H9 (cell line): ENCODE results near the gene LIMS2. TPM values are rescaled to one million over a fixed set of nuclear protein-coding genes. Genes with fewer than 3 reads are reported as not detected.

Source experiments
- DNase-seq: peaks from one replicate; pipeline ENCODE4 v3.0.0-alpha.2; 2017
- H2AFZ ChIP-seq: one replicate; pipeline ENCODE4 v1.6.1; 2013; ENCODE audit warnings: mild to moderate bottlenecking, low read length, control low read depth, moderate library complexity
- H2AK5ac ChIP-seq: 2 replicates; pipeline ENCODE4 v1.6.1; 2013; ENCODE audit warnings: low read length, control low read depth, mixed read lengths; ENCODE audit not compliant: insufficient read length
- H2BK120ac ChIP-seq: one replicate; pipeline ENCODE4 v1.6.1; 2013; ENCODE audit warnings: low read depth, mild to moderate bottlenecking, low read length, control low read depth, inconsistent platforms; ENCODE audit not compliant: poor library complexity, severe bottlenecking
- H2BK12ac ChIP-seq: 2 replicates; pipeline ENCODE4 v1.6.1; 2013; ENCODE audit warnings: low read length, control low read depth, mixed read lengths, low read depth; ENCODE audit not compliant: insufficient read length
- H2BK15ac ChIP-seq: 2 replicates; pipeline ENCODE4 v1.6.1; 2013; ENCODE audit warnings: low read depth, low read length, control low read depth
- H2BK20ac ChIP-seq: one replicate; pipeline ENCODE4 v1.6.1; 2013; ENCODE audit warnings: low read depth, mild to moderate bottlenecking, low read length, control low read depth, inconsistent platforms; ENCODE audit not compliant: poor library complexity, severe bottlenecking
- H2BK5ac ChIP-seq: 2 replicates; pipeline ENCODE4 v1.6.1; 2013; ENCODE audit warnings: low read length, control low read depth, mixed read lengths; ENCODE audit not compliant: insufficient read length
- H3K14ac ChIP-seq: 2 replicates; pipeline ENCODE4 v1.6.1; 2013; ENCODE audit warnings: low read length, control low read depth; ENCODE audit not compliant: insufficient read depth
- H3K18ac ChIP-seq: 2 replicates; pipeline ENCODE4 v1.6.1; 2013; ENCODE audit warnings: low read depth, mild to moderate bottlenecking, mixed read lengths, low read length, control low read depth; ENCODE audit not compliant: insufficient read length
- H3K23ac ChIP-seq: 2 replicates; pipeline ENCODE4 v1.6.1; 2013; ENCODE audit warnings: low read length, control low read depth, mixed read lengths, low read depth; ENCODE audit not compliant: insufficient read length
- H3K23me2 ChIP-seq: 2 replicates; pipeline ENCODE4 v1.6.1; 2013; ENCODE audit warnings: low read depth, mild to moderate bottlenecking, mixed read lengths, low read length, control low read depth; ENCODE audit not compliant: insufficient read length, poor library complexity, severe bottlenecking
- H3K27ac ChIP-seq: 2 replicates; pipeline ENCODE4 v1.5.1; 2013; ENCODE audit warnings: low read length, control low read depth, mixed read lengths, low read depth; ENCODE audit not compliant: insufficient read length
- H3K27me3 ChIP-seq: 2 replicates; pipeline ENCODE4 v1.6.1; 2013; ENCODE audit warnings: low read length, control low read depth, inconsistent platforms; ENCODE audit not compliant: insufficient read depth
- H3K4ac ChIP-seq: 2 replicates; pipeline ENCODE4 v1.6.1; 2013; ENCODE audit warnings: low read depth, mild to moderate bottlenecking, control low read depth, inconsistent platforms, low read length, moderate library complexity
- H3K4me1 ChIP-seq: 2 replicates; pipeline ENCODE4 v1.6.1; 2013; ENCODE audit warnings: low read length, control low read depth, inconsistent platforms; ENCODE audit not compliant: insufficient read depth
- H3K4me2 ChIP-seq: 2 replicates; pipeline ENCODE4 v1.6.1; 2013; ENCODE audit warnings: low read length, control low read depth, mixed read lengths; ENCODE audit not compliant: insufficient read length, insufficient read depth
- H3K56ac ChIP-seq: 2 replicates; pipeline ENCODE4 v1.6.1; 2013; ENCODE audit warnings: low read depth, mild to moderate bottlenecking, mixed read lengths, low read length, control low read depth; ENCODE audit not compliant: insufficient read length
- H3K79me1 ChIP-seq: 2 replicates; pipeline ENCODE4 v1.6.1; 2013; ENCODE audit warnings: low read depth, mild to moderate bottlenecking, moderate library complexity, low read length, control low read depth, inconsistent platforms; ENCODE audit not compliant: insufficient read depth, poor library complexity, severe bottlenecking
- H3K79me2 ChIP-seq: 2 replicates; pipeline ENCODE4 v1.6.1; 2013; ENCODE audit warnings: low read length, control low read depth, inconsistent platforms; ENCODE audit not compliant: insufficient read depth
- H3K9ac ChIP-seq: 2 replicates; pipeline ENCODE4 v1.6.1; 2013; ENCODE audit warnings: low read length, control low read depth, mixed read lengths; ENCODE audit not compliant: insufficient read length; ENCODE audit errors: extremely low read depth
- H3K9me3 ChIP-seq: one replicate; pipeline ENCODE4 v1.6.1; 2013; ENCODE audit warnings: low read depth, low read length, inconsistent platforms; ENCODE audit not compliant: control insufficient read depth
- H3T11ph ChIP-seq: one replicate; pipeline ENCODE4 v1.6.1; 2013; ENCODE audit warnings: mild to moderate bottlenecking, low read length, control low read depth, inconsistent platforms
- H4K20me1 ChIP-seq: one replicate; pipeline ENCODE4 v1.6.1; 2013; ENCODE audit not compliant: control insufficient read depth, insufficient read length, insufficient read depth
- H4K5ac ChIP-seq: 2 replicates; pipeline ENCODE4 v1.6.1; 2013; ENCODE audit warnings: low read depth, mild to moderate bottlenecking, mixed read lengths, low read length, control low read depth; ENCODE audit not compliant: insufficient read length
- H4K8ac ChIP-seq: replicated peaks from 2 replicates; pipeline ENCODE4 v1.6.1; 2013; ENCODE audit warnings: low read length, control low read depth, mixed read lengths, low read depth; ENCODE audit not compliant: insufficient read length
- H4K91ac ChIP-seq: 2 replicates; pipeline ENCODE4 v1.6.1; 2013; ENCODE audit warnings: low read depth, mild to moderate bottlenecking, moderate library complexity, mixed read lengths, low read length, control low read depth; ENCODE audit not compliant: insufficient read length
- H3K27ac Mint-ChIP-seq, 3 experiments: 2 replicates in 2 of 3; 3 replicates in 1 of 3; pipeline ENCODE4 v1.8.0; 2020 to 2021; ENCODE audit warnings: mixed read lengths in 3 of 3, mild to moderate bottlenecking in 1 of 3, moderate library complexity in 1 of 3
- H3K27me3 Mint-ChIP-seq: 2 replicates; pipeline ENCODE4 v1.8.0; 2021; ENCODE audit warnings: low read depth, mild to moderate bottlenecking, moderate library complexity, mixed read lengths
- H3K36me3 Mint-ChIP-seq, 3 experiments: 2 replicates in 2 of 3; 3 replicates in 1 of 3; pipeline ENCODE4 v1.8.0; 2020 to 2021; ENCODE audit warnings: low read depth in 3 of 3, mixed read lengths in 3 of 3; ENCODE audit not compliant: insufficient read depth in 1 of 3
- H3K4me1 Mint-ChIP-seq, 2 experiments: 2 replicates each; pipeline ENCODE4 v1.8.0; 2020; ENCODE audit warnings: mixed read lengths in 2 of 2
- H3K4me3 Mint-ChIP-seq, 2 experiments: 2 replicates in 1 of 2; 3 replicates in 1 of 2; pipeline ENCODE4 v1.8.0; 2020 to 2021; ENCODE audit warnings: mild to moderate bottlenecking in 2 of 2, mixed read lengths in 2 of 2, moderate library complexity in 1 of 2
- H3K9me3 Mint-ChIP-seq, 2 experiments: 2 replicates in 1 of 2; 3 replicates in 1 of 2; pipeline ENCODE4 v1.8.0; 2020; ENCODE audit warnings: mild to moderate bottlenecking in 2 of 2, mixed read lengths in 2 of 2, moderate library complexity in 1 of 2
- WGBS: extraction: QIAGEN DNeasy Blood & Tissue Kit; methylation state at CpG from one replicate; pipeline ENCODE4 v1.1.7; 2013; ENCODE audit warnings: missing lambda C conversion rate, low lambda C conversion rate, mixed read lengths; ENCODE audit not compliant: insufficient read length; ENCODE audit errors: extremely low coverage; 5-methylcytosine and 5-hydroxymethylcytosine counted together
- total RNA-seq: library from RNA; stranded (reverse); gene quantifications from 2 replicates; pipeline ENCODE4 v1.2.1, GENCODE V29; 2021
- TF ChIP-seq, protein P1 (sequence below): fragments of 200-600 bp; sonication (generic); conservative IDR thresholded peaks from 3 replicates; pipeline ENCODE4 v1.8.0; 2021; ENCODE audit warnings: antibody characterized with exemption, mild to moderate bottlenecking

The LIMS2 gene
- total RNA-seq, 1 experiment from 2014 or later, result 5.9 TPM

DNA sequence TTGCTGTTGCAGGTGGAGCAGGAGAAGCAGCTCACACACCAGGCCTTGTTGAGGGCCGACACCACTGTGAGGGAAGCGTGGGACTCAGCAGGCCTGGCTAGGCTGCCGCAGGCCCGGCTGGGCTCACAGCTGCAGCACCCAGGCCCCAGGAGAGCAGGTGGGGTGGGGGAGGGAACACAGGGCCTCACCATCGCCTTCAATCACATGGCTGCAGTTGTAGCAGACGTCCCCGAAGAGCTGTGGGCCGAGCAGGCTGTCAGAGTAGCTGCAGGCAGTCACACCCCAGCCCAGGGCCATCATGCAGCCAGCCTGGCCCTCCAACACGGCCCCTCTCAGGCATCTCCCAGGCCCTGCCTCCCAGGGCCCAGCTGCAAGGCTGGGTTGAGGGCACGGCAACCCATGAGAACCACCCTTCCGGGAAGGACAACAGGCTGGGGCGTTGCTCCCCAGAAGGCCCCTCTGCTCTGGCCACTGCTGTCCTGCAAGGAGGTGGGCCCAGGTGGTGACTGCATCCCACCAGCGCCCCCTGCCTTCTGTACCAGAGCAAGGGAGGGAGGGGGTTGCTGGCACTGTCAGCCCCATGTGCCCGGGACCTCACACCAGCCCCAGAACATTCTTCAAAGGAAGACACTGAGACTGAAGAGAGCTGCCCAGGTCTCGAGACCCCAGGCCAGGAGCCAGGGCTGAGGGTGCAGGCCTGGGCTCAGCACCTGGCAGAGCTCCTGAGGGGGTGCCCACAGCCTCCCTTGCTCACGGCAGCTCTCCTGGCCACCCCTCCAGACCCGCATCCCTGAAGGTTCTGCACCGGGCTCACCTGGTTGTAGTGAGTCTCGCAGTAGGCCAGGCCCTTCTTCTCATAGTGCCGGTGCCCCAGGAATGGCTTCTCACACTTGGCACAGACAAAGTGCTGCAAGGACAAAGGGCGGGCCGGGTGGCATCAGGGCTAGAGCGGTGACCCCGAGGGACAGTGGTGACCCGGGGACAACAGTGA lies 35.0 kb downstream of the LIMS2 start:
- TF ChIP-seq, protein P1, sequence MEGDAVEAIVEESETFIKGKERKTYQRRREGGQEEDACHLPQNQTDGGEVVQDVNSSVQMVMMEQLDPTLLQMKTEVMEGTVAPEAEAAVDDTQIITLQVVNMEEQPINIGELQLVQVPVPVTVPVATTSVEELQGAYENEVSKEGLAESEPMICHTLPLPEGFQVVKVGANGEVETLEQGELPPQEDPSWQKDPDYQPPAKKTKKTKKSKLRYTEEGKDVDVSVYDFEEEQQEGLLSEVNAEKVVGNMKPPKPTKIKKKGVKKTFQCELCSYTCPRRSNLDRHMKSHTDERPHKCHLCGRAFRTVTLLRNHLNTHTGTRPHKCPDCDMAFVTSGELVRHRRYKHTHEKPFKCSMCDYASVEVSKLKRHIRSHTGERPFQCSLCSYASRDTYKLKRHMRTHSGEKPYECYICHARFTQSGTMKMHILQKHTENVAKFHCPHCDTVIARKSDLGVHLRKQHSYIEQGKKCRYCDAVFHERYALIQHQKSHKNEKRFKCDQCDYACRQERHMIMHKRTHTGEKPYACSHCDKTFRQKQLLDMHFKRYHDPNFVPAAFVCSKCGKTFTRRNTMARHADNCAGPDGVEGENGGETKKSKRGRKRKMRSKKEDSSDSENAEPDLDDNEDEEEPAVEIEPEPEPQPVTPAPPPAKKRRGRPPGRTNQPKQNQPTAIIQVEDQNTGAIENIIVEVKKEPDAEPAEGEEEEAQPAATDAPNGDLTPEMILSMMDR, result peak; percentile 67
- Histone ChIP-seq H2BK120ac (no peak overlapping the region), H4K20me1 (no peaks in the 10 kb centered on the region), H3K56ac (no peak overlapping the region), H3K23me2 (no peaks in the 10 kb centered on the region), H3K23ac (no peak overlapping the region), H2BK20ac (no peak overlapping the region), H3K9ac (no peak overlapping the region), H3K27me3 (no peaks in the 10 kb centered on the region), H3T11ph (no peak overlapping the region), H2BK5ac (no peak overlapping the region), H3K79me1 (no peaks in the 10 kb centered on the region), H2AK5ac (no peak overlapping the region), H3K18ac (no peak overlapping the region), H2BK15ac (no peak overlapping the region), H4K5ac (no peak overlapping the region), H3K4me1 (no peaks in the 10 kb centered on the region; the same call in 1 of the 2 replicates), H4K91ac (no peak overlapping the region), H4K8ac (no peak overlapping the region), H3K9me3 (no peaks in the 10 kb centered on the region), H2AFZ (no peak overlapping the region), H3K4ac (no peak overlapping the region), H3K27ac (no peak overlapping the region), H2BK12ac (no peak overlapping the region), H3K79me2 (no peaks in the 10 kb centered on the region), H3K4me2 (no peak overlapping the region), H3K14ac (peak overlapping the region; percentile 2; the same call in 1 of the 2 replicates)
- Mint-ChIP-seq H3K27me3 (peaks cover 2% of the 10 kb centered on the region; the same call in 1 of the 2 replicates), H3K4me3 (no peak overlapping the region), H3K27ac (peak overlapping the region in 1 of 3 experiments; percentile 57; a peak in 1 of 7 replicates), H3K9me3 (no peaks in the 10 kb centered on the region), H3K36me3 (no peaks in the 10 kb centered on the region), H3K4me1 (peaks cover 8 to 16% of the 10 kb centered on the region in 2 experiments)
- no CpG with 5 or more reads among the region's 25 CpGs for WGBS
- peak; percentile 74 for DNase-seq
